Hepatic stellate cell (primary cell): ENCODE measurements around the gene GP1BA.
A peak's percentile ranks its signal among the peaks of the same experiment; 100 is the strongest.

Source experiments
- DNase-seq: peaks from one replicate; pipeline ENCODE4 v3.0.0; 2011; ENCODE audit warnings: low spot score

GP1BA gene

DNA sequence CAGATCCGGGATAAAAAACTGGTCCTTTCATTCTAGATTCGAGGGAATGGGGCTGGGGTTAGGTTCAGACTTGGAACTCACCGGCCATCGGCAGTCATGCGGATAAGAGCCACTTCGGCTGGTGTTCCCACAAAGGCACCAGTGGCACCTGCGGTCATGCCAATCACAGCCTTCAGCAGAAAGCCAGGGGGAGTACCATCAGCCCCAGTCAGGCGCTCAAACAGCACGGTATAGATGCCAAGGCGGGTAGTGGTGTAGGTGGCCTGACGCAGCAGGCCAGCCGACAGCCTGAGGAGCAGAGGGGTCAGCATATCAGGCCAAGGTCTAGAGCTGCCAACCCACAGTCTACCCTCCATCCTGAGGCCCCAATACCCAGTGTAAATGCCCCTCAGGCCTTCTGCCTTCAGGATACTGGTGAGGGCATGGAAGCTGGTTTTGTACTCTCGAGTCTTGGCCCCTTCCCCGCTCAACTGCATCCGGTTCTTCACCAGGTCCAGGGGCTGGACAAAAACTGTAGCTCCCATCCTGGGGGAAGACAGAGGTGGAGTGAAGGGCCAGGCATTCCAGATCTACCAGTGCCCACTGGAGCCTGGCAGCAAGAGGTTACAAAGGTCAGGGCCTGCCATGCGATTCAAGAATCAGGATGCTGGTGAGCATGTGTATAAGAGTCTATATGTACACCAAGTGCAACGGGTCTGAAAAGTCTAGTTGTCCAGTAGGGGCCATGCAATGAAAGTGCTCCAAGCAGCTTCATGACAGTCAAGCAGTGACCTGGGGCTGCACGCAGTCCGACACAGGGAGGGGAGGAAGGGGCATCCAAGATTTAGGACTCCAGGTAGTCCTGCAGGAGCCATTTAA lies 6.8 kb downstream of the GP1BA start:
- no peak for DNase-seq

DNA sequence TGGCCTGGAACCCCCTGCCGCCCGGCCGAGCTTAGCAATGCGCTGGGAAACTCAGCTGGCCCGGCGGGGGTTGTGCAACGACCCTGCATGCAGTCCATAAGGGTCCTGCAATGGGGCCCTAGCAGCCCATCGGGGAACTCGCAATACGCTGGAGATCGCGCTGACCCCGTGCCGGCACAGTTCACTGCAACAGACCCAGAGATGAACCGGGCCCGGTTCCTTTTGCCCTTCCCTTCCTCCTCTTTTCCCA lies 7.4 kb downstream of the GP1BA start:
- DNase-seq, result no peak

DNA sequence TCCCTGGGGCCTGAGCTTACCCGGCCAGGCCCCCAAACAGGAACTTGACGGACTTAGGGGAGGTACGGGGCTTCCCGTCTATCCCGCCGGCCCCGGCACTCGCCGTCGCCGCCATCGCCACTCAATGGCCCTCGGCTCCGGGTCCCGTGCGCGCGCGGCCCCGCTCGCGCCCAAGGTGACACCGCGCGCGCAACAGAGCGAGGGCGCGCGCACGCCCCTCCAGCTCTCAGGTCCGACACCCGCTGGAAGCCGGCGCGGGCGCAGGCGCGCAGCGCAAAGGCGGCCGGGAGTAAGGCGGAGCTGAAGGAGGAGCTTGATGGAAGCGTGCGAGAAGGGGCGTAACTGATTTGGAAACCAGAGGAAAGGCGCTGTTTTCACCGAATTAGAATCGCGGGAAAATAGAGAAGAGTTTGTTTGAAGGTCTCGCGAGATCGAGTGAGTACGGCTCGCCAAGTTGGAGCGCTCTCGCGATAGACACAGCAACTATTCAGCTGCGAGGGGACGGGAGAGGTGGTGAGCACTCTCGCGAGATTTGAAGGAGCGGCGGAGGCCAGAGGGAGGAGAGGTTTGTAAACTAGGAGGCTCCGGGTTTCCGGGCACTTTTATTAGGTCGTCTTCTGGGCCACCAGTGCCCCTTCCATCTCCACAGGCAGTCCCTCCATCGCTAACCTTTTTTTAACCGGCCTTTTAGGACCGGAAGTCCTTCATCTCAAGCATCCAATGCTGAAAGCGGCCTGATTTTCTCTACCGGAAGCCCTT lies 7.9 kb downstream of the GP1BA start, which contains the start of the genes RNF167 and SLC25A11:
TSS of gene RNF167 (plus strand) at position 473 of the 759 bp plus-strand sequence. CDS start 642 bp downstream, outside the sequence.
TSS of gene SLC25A11 (minus strand) at position 251 of the 759 bp plus-strand sequence. CDS start at position 115, 136 bp downstream.
- DNase-seq, result peak; percentile 98

DNA sequence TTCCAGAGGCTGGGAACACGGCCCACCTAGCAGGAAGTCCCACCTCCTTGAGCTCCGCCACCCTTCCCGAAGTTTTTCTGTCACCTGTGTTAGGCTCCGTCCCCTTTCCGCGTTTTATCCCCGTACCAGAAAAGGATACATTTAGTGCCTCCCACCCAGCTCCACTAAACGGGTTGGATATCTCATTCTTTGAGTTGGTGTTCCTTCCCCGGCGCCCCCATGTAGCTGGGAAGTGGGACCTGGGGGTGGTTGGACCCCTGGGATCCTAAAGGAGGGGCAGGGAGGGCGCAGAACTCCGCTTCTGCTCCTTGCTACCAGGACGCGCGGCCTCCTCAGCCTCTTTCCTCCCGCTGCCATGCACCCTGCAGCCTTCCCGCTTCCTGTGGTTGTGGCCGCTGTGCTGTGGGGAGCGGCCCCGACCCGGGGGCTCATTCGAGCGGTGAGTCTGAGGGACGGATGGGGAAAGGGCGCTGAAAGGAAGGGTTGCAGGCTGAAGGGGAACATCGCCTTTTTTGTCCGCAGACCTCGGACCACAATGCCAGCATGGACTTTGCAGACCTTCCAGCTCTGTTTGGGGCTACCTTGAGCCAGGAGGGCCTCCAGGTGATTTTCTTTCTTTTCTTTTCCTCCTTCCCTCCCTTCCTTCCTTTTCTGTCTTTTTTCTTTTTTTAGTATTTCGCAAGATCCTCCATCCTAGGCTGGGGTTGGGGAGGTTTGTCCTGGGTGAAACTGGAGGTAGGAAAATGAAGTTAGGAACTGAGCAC lies 8.7 kb downstream of the GP1BA start:
- DNase-seq, result peak; percentile 90

DNA sequence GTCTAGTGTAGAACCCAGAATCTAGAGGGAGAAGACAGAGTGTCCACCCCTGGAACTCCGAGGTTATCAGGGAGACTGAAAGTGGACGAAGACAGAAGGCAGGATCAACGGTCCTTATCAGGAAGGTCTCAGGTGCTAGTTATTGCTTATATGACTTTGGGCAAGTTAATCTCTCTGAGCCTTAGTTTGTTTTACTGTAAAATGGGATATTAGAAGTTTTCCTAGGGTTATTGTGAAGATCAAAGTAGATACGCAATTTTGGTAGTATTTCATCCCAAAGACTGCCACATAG lies 9.2 kb downstream of the GP1BA start:
- no peak for DNase-seq

DNA sequence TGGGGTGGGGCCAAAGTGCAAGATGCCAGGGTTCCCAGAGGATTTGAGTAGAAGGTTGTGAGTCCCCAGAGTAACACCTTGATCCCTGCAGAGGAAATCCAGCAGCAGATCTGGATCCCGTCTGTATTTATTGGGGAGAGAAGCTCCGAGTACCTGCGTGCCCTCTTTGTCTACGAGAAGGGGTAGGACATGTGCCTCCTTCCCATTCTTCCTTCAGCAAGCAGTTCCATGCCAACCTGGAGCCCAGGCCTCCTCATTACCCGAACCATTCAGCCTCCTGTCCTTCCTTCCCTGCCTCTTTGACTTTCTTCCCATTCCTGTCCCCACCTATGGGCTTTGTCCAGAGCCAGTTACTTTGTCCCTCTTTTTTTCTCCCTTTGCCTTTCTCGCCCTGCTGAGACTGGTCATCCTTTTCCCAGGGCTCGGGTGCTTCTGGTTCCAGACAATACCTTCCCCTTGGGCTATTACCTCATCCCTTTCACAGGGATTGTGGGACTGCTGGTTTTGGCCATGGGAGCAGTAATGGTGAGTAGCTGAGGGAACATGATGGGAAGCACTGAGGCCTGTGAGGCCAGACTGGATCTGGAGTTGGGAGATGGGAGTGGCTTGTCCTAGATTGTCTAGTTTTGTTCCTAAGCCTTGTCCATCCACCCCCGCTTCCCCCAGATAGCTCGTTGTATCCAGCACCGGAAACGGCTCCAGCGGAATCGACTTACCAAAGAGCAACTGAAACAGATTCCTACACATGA lies 10.9 kb downstream of the GP1BA start:
- no peak for DNase-seq

DNA sequence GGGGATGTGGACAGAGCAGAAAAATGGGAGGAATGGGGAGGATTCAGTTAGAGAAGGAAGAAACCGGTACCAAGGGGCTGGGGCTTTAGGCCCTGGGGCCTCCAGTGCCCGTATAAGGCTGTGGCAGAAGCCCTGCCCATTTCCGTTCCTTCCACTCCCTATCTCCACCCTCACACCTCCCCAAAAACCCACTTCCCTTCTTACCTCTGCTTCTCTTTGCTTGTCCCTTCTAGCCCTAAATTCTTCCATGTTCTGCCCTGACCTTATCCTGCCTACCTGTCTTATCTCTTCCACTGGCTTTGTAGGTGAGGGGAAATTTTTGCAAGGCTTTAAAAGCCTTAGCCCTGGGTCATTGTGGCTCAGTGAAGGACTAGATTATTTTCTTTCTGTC lies 12.1 kb downstream of the GP1BA start:
- no peak for DNase-seq

DNA sequence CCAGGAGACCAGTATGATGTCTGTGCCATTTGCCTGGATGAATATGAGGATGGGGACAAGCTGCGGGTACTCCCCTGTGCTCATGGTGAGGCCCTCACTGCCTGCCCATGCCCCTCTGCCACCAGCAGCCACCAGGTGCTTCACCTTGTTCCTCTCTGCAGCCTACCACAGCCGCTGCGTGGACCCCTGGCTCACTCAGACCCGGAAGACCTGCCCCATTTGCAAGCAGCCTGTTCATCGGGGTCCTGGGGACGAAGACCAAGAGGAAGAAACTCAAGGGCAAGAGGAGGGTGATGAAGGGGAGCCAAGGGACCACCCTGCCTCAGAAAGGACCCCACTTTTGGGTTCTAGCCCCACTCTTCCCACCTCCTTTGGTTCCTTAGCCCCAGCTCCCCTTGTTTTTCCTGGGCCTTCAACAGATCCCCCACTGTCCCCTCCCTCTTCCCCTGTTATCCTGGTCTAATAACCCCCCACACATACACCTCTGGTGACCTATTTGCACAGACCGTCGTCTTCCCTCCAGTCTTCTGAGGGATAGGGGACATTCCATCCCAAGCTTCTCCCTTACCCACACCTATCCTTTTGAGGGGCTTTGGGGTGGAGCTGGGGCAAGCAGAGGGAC lies 12.6 kb downstream of the GP1BA start:
- DNase-seq, result no peak

DNA sequence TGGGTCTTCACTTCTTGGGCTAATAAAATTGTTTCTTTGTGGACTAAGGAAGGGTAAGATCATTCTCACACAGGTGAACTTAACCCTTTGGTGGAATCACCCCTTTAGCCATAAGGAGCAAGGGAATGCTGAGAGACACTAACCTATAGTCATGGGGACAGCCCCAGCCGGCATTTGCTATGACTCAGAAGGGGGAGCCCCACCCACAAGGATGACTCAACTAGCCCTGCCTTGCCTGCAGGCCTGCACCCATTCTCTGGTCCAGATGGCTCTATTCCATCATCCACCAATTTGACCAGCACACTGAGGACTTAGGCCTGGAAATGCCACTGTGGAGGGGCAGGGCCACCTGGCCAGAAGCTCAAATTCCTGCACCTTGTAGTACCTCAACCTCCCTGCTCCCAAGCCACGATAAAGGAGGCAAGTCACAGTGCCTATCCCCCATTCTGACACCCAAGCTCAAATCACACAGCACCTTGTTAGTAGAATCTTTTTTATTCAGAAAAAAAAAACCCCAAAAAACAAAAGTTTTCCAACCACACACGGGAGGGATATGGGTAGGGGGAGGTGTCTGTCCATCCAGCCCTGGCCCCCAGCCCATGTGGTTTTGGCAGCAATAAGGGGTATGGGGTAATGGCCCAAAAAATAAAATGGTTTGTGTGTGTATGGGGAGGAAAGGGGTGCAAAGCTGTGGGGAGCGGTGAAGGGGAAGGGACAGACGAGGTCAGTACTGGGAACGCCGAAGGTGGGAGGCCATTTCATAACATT lies 13.3 kb downstream of the GP1BA start:
- peak; percentile 97 for DNase-seq

DNA sequence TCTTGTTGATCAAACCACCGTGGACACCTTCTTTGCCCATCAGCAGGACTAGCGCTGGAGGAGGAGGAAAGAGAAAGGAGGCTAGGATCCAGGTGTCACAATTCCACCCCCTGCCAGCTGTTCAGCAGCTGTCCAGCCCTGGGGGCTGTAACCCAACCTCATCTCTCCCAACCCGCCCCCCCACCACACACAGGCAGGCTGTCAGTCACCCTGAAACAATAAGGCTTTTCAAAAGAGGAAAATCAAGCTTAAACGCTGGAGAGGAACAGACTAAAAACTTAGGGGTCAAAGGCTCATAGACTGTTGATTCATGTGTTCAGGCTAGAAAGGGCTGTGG lies 13.8 kb downstream of the GP1BA start:
- no peak for DNase-seq

DNA sequence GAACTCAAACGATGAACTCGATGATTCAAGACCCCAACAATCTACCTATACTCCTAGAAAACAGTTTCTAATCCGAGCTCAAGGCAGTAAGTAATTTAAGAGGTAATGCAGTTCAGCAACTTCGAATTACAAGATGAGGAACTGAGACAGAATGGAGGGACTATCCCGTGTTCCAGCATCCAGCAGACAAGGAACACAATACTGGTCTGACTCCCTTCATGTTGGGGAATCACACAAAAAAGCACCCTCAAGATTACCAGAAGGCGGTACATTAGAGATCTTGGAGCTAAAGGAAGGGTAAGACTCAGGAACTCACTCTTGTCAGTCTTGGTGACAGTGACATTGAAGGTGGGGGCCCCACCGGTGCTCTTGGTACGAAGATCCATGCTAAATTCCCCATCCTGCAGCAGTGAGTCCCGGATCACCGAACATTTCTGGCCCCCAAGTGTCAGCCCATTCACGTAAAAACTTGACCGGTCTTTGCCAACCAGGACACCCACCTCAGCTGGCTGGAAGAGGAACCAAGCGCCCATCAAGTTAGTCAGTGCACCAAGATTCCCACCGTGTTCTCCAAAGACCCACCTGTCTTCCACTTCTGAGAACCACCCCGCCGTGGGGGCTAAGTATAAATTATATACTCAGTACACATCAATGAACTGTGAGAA lies 14.4 kb downstream of the GP1BA start:
- no peak for DNase-seq

DNA sequence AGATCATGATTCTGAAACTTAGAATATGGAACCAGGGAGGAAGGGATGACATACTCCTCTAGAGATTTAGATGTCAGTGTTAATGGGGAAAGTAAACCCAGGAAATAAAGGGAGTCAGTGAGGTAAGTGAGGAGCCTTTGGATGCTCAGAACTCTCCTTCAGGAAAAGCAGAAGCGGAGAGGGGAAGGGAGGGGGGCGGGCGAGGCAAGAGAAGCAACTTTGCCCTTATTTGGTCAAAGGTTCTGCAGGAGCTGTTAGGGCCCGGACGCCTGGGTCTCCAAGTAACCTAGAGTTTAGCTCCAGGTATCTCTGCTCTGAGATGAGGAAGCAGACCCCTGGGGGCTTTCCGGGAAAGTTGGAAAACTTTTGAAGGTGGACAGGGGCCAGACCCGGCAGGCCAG lies 14.9 kb downstream of the GP1BA start:
- no peak for DNase-seq

DNA sequence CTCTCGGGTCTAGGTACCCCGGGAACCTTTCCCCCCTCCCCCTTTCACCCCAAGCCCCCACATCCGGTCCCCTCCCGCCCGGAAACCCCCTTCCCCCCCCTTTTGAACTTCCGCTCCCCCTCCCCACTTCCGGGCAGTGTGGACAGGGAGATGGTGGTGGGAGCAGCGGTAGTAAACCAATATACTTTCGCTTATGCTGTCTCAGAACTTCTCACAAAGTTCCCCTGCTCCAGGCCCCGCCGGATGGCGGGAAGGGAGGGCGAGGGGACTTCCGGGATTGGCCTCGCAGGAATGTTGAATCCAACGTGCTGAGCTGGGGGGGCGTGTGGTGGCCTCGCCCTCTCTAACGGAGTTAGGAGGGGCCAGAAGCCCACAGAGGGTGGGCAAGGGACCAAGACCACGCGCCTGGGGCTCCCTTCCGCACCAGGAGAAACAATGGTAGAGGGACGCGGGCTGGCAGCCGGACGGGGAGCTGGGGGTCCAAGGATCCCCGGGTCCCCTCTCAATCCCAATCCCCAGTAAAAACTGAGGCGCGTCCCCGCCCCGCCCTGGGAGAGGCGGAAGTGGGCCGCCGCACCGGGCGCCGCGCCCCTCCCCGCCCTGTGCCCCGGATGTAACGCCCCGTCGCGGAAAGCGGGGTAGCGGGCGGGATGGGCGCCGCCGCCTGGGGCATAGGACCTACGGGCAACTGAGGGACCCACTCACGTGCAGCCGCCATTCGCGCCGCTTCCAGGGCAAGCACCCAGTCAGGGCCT lies 15.5 kb downstream of the GP1BA start:
- DNase-seq, result peak; percentile 71

DNA sequence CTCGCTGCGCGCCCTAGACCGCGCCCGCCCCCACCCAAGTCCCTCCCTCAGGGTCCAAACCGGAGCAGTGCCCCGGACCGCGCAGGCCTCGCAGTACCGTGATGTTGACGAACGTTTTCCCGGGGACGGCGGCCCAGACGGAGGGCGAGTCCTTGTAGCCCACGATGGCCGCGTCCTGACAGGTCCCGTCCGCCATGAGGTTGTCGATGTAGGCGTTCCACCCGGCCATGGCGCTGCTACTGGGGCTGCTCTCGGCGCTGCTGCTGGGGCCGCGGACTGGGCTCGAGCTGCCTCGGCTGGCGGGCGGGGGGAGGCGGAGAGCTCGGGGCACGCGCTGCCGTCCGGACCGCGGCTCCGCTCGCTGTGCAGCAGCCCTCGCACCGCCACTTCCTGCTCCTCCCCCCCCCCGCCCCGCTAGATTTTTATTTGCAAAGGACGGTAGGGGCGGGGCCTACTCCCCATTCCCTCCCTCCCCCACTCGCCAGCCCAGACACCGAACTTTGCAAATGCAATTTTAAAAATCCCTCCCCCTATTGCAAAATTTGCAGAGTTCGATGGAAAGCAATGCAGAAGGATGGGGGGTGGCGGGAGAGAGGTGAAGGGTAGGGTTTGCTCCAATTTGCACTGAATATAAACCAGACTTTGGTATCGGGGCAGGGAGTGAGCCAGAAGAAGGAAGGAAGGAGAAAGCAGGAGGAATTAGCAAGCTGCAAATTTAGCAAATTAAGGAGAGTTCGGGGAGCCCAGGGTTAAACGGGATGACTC lies 16.3 kb downstream of the GP1BA start, which contains the start of gene PFN1:
TSS of gene PFN1 (minus strand) at position 365 of the 765 bp plus-strand sequence. CDS start at position 229, 136 bp downstream.
- peak; percentile 94 for DNase-seq

DNA sequence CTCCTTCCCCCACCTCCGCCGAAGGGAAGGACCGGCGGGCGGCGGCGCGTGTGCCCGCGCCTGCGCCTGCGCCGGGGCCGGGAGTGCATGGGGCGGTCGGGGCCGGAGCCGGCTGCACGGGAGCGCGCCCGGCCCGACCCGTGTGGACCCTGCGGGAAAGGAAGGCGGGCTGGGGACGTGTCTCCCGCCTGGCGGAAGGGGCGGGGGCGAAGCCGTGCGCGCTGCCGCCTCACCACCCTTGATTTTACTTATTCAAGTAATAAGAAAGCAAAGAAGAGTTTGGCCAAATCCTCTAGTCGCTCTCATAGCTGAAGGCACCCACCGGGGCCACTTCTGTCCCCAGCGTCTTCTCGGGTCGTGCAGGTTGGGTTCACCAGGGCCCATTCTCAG lies 16.8 kb downstream of the GP1BA start:
- peak; percentile 98 for DNase-seq

DNA sequence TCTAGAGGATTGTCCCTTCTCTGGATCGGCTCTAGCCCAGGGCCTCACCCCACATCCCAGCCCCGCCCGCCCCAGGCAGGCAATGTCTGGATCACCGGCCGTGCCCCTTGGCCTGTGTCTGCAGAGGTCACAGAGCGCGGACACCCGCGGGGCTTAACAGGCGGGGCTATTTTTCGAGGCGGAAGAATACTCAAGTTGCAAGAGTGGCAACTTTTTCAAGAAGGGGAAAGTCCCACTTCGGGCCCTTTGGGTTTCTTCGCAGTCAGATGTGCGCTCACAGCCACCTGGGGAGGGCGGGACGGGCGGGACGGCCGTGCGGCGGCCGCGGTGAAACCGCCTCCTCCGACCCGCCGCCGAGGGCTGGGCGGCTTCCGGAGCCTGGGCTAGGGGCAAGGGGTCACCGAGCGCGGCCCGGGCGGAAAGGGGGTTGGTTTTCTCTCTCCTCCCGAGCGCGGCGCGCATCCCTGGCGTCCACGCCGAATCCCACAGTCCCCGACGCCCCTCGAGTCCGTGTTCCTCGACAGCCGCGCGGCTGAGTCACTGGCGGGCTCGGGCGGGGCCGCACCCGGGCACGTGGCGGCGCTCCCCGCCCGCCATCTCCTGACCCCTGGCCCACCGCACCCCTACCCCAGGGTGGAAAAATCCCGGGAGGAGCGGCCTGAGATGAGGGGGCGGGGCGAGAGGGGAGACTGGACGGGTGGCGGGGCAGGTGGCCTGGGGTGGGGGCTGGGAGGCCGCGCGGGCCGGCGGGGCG lies 17.4 kb downstream of the GP1BA start:
- peak; percentile 66 for DNase-seq

DNA sequence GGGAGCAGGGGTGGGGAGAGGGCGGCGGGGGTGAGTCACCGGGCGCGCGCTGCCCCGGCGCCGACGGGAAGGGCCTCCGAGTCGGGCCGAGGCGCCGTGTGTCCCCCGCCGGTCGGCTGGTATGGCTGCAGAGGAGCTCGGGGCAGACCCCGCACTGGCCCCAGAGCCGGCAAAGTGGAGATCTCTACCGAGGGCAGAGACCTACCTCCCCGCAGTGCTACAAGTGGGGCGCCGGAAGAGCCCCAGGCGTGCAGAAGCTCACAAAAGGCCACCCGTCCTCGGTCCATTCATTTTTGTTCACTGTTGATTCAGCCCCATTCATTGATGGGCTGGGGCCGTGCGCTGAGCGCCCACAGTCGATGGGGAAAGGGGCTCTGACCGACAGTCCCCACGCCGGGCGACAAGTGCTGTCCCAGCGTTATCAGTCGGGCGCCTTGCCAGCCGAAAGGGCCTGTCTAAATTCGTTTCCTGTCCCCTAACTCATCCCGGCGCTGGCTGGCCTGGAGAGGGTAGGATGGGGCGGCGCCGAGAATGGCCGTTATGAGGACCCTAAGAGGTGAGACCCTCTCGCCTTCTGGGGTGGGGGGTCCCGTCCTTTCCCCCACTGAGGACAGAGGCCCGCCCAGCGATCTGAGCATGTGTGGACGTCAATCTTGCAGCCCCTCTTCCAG lies 18.1 kb downstream of the GP1BA start:
- no peak for DNase-seq
